Smooth muscle cell (in vitro differentiated cells): ENCODE results near the gene CNNM2. TPM values are rescaled to one million over a fixed set of nuclear protein-coding genes. Genes with fewer than 3 reads are reported as not detected.

Experiments
- DNase-seq: peaks from one replicate; lab custom pipeline; 2025; ENCODE audit not compliant: unreplicated experiment; lab: John Stamatoyannopoulos, UW
- H2AFZ ChIP-seq: fragments of 200-600 bp; sonication (generic); 2 replicates; pipeline ENCODE4 v1.6.0; 2016; ENCODE audit warnings: antibody characterized with exemption, low read depth, mild to moderate bottlenecking
- H3F3A ChIP-seq: fragments of 200-600 bp; sonication (generic); 2 replicates; pipeline ENCODE4 v1.6.0; 2017; ENCODE audit warnings: antibody characterized with exemption, low read depth
- H3K27ac ChIP-seq: fragments of 200-600 bp; sonication (generic); 2 replicates; pipeline ENCODE4 v1.5.1; 2016; ENCODE audit warnings: low read depth, mild to moderate bottlenecking
- H3K27me3 ChIP-seq: fragments of 200-600 bp; sonication (generic); 2 replicates; pipeline ENCODE4 v1.6.1; 2016; ENCODE audit warnings: low read depth, mild to moderate bottlenecking
- H3K36me3 ChIP-seq: fragments of 200-600 bp; sonication (generic); 2 replicates; pipeline ENCODE4 v1.5.1; 2016; ENCODE audit warnings: low read depth
- H3K4me1 ChIP-seq: fragments of 200-600 bp; sonication (generic); 2 replicates; pipeline ENCODE4 v1.5.1; 2016; ENCODE audit warnings: low read depth
- H3K4me2 ChIP-seq: fragments of 200-600 bp; sonication (generic); 2 replicates; pipeline ENCODE4 v1.6.0; 2016; ENCODE audit warnings: mild to moderate bottlenecking
- H3K4me3 ChIP-seq: fragments of 200-600 bp; sonication (generic); 2 replicates; pipeline ENCODE4 v1.5.1; 2016; ENCODE audit warnings: mild to moderate bottlenecking
- H3K79me2 ChIP-seq: fragments of 200-600 bp; sonication (generic); 2 replicates; pipeline ENCODE4 v1.6.0; 2016; ENCODE audit warnings: low read depth, mild to moderate bottlenecking
- H3K9ac ChIP-seq: fragments of 200-600 bp; sonication (generic); 2 replicates; pipeline ENCODE4 v1.6.0; 2016; ENCODE audit warnings: low read depth
- H3K9me3 ChIP-seq: fragments of 200-600 bp; sonication (generic); replicated peaks from 2 replicates; pipeline ENCODE4 v1.5.1; 2016; ENCODE audit warnings: low read depth
- H4K20me1 ChIP-seq: fragments of 200-600 bp; sonication (generic); 2 replicates; pipeline ENCODE4 v1.6.0; 2016; ENCODE audit warnings: low read depth
- WGBS: methylation state at CpG from one replicate; pipeline ENCODE4 v1.1.7; 2016; ENCODE audit warnings: low lambda C conversion rate; 5-methylcytosine and 5-hydroxymethylcytosine counted together
- polyA plus RNA-seq: library from polyadenylated mRNA; unstranded; fragments of >200 nt; fragmentation: Nextera tagmentation; extraction: Ambion mirVana; gene quantifications from 2 replicates; pipeline ENCODE4 v1.2.1, GENCODE V29; 2016
- total RNA-seq: library from RNA; depleted of rRNA; stranded (reverse); fragments of >200 nt; gene quantifications from 2 replicates; pipeline ENCODE4 v1.2.3, GENCODE V29; 2014
- TF ChIP-seq, protein P1 (sequence below): fragments of 200-600 bp; sonication (generic); IDR thresholded peaks from 2 replicates; pipeline ENCODE4 v1.5.1; 2017; ENCODE audit warnings: borderline replicate concordance, mild to moderate bottlenecking, antibody characterized with exemption; ENCODE audit not compliant: insufficient read depth, poor library complexity, severe bottlenecking

CNNM2 gene
- total and polyA plus RNA-seq, 2 experiments from 2014 or later = 5.5 to 8.4 TPM

DNA sequence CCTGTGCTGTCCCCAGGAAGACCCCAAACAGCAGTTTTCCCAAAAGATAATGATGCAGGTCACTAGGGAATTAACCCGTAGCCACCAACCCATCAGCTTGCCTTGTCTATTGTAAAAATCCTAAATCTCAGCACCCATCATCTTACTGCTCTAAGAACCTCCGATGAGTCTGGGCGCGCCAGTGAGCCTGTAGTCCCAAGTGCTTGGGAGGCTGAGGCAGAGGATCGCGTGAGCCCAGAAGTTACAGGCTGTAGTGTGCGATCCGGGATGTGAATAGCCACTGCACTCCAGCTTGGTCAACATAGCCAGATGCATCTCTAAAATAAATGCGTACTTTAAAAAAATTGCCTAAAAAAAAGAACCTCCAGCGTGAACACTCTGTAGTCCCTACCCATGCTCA is 47.9 kb upstream of the CNNM2 start:
- Histone ChIP-seq H3K79me2 (no peaks in the 10 kb centered on the region), H2AFZ (peak overlapping the region; percentile 95), H3K4me2 (peak overlapping the region; percentile 96), H3K4me1 (peaks cover 13% of the 10 kb centered on the region), H3F3A (peaks cover 6% of the 10 kb centered on the region), H4K20me1 (no peaks in the 10 kb centered on the region), H3K9ac (no peak overlapping the region), H3K4me3 (peak overlapping the region; percentile 70), H3K36me3 (no peaks in the 10 kb centered on the region), H3K9me3 (no peaks in the 10 kb centered on the region), H3K27me3 (no peaks in the 10 kb centered on the region), H3K27ac (no peak overlapping the region)
- TF ChIP-seq, protein P1, sequence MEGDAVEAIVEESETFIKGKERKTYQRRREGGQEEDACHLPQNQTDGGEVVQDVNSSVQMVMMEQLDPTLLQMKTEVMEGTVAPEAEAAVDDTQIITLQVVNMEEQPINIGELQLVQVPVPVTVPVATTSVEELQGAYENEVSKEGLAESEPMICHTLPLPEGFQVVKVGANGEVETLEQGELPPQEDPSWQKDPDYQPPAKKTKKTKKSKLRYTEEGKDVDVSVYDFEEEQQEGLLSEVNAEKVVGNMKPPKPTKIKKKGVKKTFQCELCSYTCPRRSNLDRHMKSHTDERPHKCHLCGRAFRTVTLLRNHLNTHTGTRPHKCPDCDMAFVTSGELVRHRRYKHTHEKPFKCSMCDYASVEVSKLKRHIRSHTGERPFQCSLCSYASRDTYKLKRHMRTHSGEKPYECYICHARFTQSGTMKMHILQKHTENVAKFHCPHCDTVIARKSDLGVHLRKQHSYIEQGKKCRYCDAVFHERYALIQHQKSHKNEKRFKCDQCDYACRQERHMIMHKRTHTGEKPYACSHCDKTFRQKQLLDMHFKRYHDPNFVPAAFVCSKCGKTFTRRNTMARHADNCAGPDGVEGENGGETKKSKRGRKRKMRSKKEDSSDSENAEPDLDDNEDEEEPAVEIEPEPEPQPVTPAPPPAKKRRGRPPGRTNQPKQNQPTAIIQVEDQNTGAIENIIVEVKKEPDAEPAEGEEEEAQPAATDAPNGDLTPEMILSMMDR = no peak
- no peak for DNase-seq
- 90% methylated on average over 10 of the region's 10 CpGs for WGBS

DNA sequence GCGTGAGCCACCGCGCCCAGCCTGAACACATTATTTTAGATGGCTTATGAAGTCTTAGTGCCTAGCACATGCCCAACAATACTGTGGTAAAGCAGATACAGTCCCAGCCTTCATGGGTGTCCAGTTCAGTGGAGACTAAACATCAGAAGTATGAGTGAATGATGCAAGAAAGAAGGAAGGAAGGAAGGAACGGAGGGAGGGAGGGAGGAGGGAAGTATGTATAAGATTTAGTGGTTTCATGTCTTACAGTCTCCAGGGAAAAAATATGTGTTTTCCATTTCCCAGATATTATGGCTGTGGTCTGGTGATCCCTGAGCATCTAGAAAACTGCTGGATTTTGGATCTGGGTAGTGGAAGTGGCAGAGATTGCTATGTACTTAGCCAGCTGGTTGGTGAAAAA is 45.9 kb upstream of the CNNM2 start:
- TF ChIP-seq, protein P1 = no peak
- no peaks in the 10 kb centered on the region for H3K9me3 ChIP-seq
- no peak for DNase-seq
- no peak overlapping the region for H2AFZ ChIP-seq
- H3K36me3 ChIP-seq = no peaks in the 10 kb centered on the region
- H3K4me2 ChIP-seq = no peak overlapping the region
- no peaks in the 10 kb centered on the region for H3K27me3 ChIP-seq
- no peak overlapping the region for H3K27ac ChIP-seq
- H3F3A ChIP-seq = peaks cover 6% of the 10 kb centered on the region
- no peak overlapping the region for H3K9ac ChIP-seq
- no peaks in the 10 kb centered on the region for H4K20me1 ChIP-seq
- WGBS = 86% methylated on average over 4 of the region's 4 CpGs
- no peaks in the 10 kb centered on the region for H3K79me2 ChIP-seq
- no peak overlapping the region for H3K4me3 ChIP-seq
- H3K4me1 ChIP-seq = peaks cover 13% of the 10 kb centered on the region

DNA sequence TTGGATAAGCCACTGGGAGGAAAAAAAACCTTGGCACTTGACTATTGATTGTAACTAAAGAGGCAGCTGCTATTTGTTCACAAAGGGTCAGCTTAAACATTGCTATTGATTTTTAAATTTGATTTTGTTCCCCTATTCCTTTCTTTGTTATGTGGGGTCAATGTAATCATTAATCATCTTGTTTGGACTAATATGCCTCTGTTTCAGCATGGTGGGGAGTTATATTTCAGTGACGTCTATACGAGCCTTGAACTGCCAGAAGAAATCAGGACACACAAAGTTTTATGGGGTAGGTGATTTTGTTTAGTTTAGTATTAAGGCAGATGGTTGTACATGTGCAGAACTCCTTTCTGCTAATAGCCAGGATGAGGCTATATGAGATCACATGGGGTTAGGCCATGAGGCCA is 41.3 kb upstream of the CNNM2 start:
- H3K36me3 ChIP-seq = no peaks in the 10 kb centered on the region
- H3K9me3 ChIP-seq = no peaks in the 10 kb centered on the region
- H2AFZ ChIP-seq = no peak overlapping the region
- TF ChIP-seq, protein P1 = no peak
- no peak overlapping the region for H3K9ac ChIP-seq
- no peaks in the 10 kb centered on the region for H3F3A ChIP-seq
- H4K20me1 ChIP-seq = no peaks in the 10 kb centered on the region
- H3K4me2 ChIP-seq = no peak overlapping the region
- DNase-seq = no peak
- WGBS = 90% methylated on average over 2 of the region's 2 CpGs
- H3K4me1 ChIP-seq = no peaks in the 10 kb centered on the region
- H3K79me2 ChIP-seq = no peaks in the 10 kb centered on the region
- H3K27me3 ChIP-seq = no peaks in the 10 kb centered on the region
- no peak overlapping the region for H3K27ac ChIP-seq
- no peak overlapping the region for H3K4me3 ChIP-seq

DNA sequence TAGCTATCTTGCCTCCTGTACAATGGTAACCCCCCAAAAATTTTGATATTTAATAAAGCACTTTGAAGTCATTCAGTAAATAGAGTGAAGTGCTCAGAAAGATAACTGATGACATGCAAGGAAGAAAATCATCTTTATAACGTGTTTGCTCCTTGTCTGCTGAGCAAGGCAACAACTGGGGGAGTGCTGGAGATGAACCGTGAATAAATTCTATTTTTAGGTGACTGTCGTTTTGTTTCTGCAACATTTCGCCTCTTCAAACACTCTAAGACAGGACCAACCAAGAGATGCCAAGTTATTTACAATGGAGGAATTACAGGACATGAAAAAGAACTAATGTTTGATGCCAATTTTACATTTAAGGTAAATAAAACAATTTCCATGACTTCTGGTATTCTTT is 39.5 kb upstream of the CNNM2 start:
- H3K4me1 ChIP-seq = no peaks in the 10 kb centered on the region
- H3K4me3 ChIP-seq = no peak overlapping the region
- no peaks in the 10 kb centered on the region for H4K20me1 ChIP-seq
- H2AFZ ChIP-seq = no peak overlapping the region
- WGBS = 91% methylated on average over 4 of the region's 4 CpGs
- H3K36me3 ChIP-seq = no peaks in the 10 kb centered on the region
- TF ChIP-seq, protein P1 = no peak
- no peak overlapping the region for H3K4me2 ChIP-seq
- no peaks in the 10 kb centered on the region for H3K9me3 ChIP-seq
- no peak overlapping the region for H3K9ac ChIP-seq
- no peaks in the 10 kb centered on the region for H3K27me3 ChIP-seq
- DNase-seq = no peak
- H3K79me2 ChIP-seq = no peaks in the 10 kb centered on the region
- no peak overlapping the region for H3K27ac ChIP-seq
- no peaks in the 10 kb centered on the region for H3F3A ChIP-seq
